GM23338 (cell line): ENCODE measurements around the gene LRRC38.

Experiments used
- CREB1 ChIP-seq: fragments of 250-450 bp; sonication (Bioruptor Pico); IDR thresholded peaks from 2 replicates; pipeline ENCODE4 v1.5.0; 2020; ENCODE audit warnings: low read depth, mild to moderate bottlenecking, moderate library complexity
- CTCF ChIP-seq, 2 experiments: fragments of 200-600 bp in 1 of 2; sonication (generic) in 1 of 2; conservative IDR thresholded peaks; 2 replicates each; pipeline versions ENCODE4 v1.5.1 to v1.6.1; 2016 to 2017; ENCODE audit warnings: antibody characterized with exemption in 2 of 2, low read depth in 2 of 2, mild to moderate bottlenecking in 2 of 2, moderate library complexity in 1 of 2
- POLR2AphosphoS5 ChIP-seq: IDR thresholded peaks from 2 replicates; pipeline ENCODE4 v1.6.1; 2016; ENCODE audit warnings: antibody characterized with exemption, low read depth
- ZNF114 ChIP-seq: fragments of 250-450 bp; sonication (Bioruptor Pico); IDR thresholded peaks from 2 replicates; pipeline ENCODE4 v1.5.0; 2020; ENCODE audit warnings: mild to moderate bottlenecking, moderate library complexity

- TF ChIP-seq CTCF (conservative IDR thresholded peaks at IDR 0.05; ENCODE audit: low read depth in 2 of 2), result no peak
- no peak for TF ChIP-seq ZNF114 (CRISPR knock-in tag)
- no peak for TF ChIP-seq CREB1 (CRISPR knock-in tag)
- TF ChIP-seq POLR2AphosphoS5, result no peak
These were observed 25.8 kb downstream of the LRRC38 start for GRCh38 chr1:13487957-13488356.
